ENCODE measurements around the gene ZFYVE28.
"Not testable (repeated sequence)": the region's sequence is repeated elsewhere in the genome, so short reads cannot be mapped to it uniquely, and the experiment has no call there.

Gene ZFYVE28

GRCh38 chr4:2388429-2389182 lies 29.8 kb downstream of the ZFYVE28 start:
- no peak for FAIRE-seq

DNA sequence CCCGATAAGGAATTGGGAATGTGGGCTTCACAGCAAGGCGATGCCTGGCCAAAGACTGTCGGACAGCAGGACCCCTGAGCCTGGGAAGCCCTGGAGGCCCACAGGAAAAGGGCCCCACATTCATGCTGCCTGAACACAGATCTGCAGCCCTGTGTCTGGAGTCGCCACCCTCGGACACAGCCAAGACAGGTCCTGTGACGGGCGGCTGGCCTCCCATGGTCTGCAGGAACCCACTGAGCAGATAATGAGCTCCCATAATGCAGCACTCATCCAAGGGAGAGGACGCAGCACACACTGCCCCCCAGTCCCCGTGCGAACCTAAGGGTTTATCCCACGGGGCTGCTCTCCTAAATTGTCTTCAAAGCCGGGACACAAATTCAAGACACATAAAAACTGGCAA lies 30.6 kb downstream of the ZFYVE28 start:
- FAIRE-seq: no peak

GRCh38 chr4:2387218-2387617 lies 31.2 kb downstream of the ZFYVE28 start:
- FAIRE-seq: no peak

- no peak for FAIRE-seq
Observed at GRCh38 chr4:2386717-2387116, 31.7 kb downstream of the ZFYVE28 start.

GRCh38 chr4:2385516-2385915 lies 32.9 kb downstream of the ZFYVE28 start:
- FAIRE-seq: no peak

- no peak for FAIRE-seq
Observed at GRCh38 chr4:2384245-2384644, 34.2 kb downstream of the ZFYVE28 start.

DNA sequence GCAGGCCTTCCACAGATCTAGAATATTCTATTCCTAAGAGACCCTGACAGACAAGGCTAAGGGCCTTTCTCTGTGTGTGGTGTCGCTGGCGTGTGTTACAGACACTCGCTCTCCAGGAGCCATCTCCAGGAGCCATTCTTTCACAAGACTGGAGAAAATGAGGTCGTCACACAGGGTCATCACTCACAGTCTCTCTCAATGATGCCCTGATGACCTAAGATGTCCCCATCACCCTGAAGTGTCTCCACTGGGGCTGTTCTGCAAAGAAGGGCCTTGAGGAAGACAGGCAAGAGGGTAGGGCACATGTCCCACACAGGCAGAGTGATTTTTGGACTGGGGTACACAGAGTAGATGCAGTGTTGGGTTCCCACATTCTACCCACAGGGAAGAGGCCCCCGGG lies 34.7 kb downstream of the ZFYVE28 start:
- no peak for FAIRE-seq

DNA sequence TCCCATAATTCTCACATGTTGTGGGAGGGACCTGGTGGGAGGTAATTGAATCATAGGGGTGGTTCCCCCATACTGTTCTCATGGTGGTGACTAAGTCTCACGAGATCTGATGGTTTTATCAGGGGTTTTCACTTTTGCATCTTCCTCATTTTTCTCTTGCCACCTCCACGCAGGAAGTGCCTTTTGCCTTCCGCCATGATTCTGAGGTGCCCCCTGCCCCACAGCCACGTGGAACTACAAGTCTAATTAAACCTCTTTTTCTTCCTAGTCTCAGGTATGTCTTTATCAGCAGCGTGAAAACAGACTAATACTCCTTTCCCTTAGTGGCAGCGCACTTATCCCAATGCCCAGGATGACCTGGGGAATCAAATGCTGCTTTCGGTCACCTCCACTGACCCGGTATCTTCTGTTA lies 35.2 kb downstream of the ZFYVE28 start:
- FAIRE-seq: not testable (repeated sequence)

DNA sequence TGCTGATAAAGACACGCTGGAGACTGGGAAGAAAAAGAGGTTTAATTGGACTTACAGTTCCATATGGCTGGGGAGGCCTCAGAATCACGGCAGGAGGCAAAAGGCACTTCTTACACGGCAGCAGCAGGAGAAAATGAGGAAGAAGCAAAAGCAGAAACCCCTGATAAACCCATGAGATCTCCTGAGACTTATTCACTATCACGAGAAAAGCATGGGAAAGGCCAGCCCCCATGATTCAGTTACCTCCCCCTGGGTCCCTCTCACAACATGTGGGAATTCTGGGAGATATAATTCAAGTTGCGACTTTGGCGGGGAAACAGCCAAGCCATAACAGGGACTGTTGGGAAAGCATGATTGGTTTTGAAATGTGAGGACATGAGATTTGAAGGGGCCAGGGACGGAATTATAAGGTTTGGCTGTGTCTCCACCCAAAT lies 35.7 kb downstream of the ZFYVE28 start:
- not testable (repeated sequence) for FAIRE-seq

DNA sequence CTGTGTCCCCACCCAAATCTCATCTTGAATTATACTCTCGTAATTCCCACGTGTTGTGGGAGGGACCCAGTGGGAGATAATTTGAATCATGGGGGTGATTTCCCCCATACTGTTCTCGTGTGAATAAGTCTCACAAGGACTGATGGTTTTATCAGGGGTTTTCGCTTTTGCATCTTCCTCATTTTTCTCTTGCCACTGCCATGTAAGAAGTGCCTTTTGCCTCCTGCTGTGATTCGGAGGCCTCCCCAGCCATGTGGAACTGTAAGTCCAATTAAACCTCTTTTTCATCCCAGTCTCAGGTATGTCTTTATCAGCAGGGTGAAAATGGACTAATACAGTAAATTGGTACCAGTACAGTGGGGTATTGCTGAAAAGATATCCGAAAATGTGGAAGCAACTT lies 37.9 kb downstream of the ZFYVE28 start:
- FAIRE-seq: not testable (repeated sequence)

- no peak for FAIRE-seq
Observed at GRCh38 chr4:2378898-2379297, 39.5 kb downstream of the ZFYVE28 start.

DNA sequence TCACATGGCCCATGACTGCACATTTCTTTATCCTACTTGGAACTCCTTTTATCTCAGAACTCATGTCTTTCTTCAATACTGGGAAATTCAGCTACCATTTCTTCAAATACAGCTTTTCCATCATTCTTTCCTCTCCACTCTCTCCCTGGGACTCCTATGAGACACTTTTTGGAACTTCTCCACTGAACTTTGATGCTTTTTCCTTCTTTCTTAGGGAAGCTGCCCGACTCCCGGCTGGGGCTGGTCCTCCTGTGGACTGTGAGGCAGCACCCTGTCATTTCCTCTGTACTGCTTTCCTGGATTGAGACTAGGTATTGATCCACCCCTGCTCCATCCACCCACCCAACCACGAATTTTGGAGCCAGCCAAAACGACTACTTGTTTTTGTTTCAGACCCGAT lies 40.0 kb downstream of the ZFYVE28 start:
- FAIRE-seq: no peak

DNA sequence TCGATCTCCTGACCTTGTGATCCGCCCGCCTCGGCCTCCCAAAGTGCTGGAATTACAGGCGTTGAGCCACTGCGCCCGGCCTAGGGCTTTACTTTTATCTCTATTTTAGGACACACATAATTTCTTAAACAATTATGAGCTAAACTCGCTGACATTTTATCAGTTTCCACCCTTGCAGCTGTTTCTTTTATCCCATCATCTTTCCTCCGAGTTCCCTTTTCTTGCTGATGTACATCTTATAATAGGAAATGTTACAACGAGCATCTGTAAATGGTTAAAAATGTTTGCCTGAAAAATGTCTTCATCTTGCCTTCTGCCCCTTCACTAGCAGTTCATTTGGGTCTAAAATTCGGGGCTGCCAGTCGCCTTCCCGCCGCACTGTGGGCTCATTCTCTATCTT lies 41.2 kb downstream of the ZFYVE28 start:
- no peak for FAIRE-seq

DNA sequence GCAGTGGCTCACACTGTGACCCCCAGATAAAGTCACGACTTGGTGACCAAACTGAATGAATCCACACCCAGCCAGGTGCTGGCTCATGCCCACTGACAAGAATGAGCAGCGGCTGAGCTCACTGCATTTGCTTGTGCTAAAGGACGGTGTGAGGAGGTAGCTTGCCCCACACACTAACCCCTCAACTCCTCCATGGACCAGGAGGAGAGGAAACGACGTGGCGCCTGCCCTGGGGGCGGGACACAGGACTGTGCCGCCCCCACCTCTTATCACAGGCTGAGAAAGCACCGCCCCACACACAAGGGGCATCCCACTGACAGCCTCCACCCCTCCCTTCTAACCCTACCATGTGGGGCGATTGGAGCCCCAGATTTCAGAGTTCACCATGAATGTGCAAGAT lies 43.0 kb downstream of the ZFYVE28 start:
- FAIRE-seq: no peak

DNA sequence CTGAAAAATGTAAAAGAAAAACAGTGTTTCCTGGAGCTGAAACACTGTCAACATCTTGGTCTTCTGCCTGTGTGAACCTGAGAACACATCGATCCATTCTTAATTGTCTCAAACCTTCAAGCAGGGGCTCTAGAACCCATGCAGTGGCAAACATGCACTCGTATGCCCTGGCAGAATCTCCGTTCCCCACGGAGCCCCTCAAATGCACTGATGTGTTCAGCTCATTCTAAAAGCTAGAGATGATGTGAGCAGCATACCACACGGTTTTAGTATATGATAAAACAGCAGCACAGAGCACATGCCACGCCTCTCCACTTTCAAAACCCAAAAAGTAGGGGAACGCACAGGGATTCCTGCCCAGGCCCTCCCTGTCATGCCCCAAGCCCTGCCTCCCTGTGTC lies 44.9 kb downstream of the ZFYVE28 start:
- no peak for FAIRE-seq

DNA sequence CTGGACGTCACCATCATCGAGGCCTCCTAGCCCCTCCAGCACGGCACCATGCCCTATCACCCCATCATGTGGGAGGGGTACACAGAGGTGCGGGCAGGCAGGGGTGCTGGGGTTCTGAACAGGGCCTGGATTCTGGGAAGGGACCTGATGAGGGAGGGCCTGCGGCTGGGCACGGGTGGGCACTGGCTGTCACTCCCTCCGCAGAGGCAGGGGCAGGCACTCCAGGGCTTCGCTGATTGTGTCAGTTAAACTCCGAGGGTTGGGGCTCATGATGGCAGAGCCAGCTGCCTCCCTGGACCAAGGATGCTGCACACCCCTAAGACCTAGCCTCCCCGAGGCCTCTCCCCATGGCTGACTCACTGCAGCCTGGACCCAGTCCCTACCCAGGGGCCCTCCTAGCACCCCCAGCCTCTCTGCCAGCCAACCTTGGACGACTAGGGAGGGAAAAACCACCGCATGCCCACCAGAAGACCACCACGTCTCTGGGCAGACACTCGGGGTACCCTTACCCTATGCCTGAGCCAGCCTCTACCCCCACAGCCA lies 45.9 kb downstream of the ZFYVE28 start:
- FAIRE-seq: no peak

GRCh38 chr4:2371765-2372487 lies 46.5 kb downstream of the ZFYVE28 start:
- no peak for FAIRE-seq

DNA sequence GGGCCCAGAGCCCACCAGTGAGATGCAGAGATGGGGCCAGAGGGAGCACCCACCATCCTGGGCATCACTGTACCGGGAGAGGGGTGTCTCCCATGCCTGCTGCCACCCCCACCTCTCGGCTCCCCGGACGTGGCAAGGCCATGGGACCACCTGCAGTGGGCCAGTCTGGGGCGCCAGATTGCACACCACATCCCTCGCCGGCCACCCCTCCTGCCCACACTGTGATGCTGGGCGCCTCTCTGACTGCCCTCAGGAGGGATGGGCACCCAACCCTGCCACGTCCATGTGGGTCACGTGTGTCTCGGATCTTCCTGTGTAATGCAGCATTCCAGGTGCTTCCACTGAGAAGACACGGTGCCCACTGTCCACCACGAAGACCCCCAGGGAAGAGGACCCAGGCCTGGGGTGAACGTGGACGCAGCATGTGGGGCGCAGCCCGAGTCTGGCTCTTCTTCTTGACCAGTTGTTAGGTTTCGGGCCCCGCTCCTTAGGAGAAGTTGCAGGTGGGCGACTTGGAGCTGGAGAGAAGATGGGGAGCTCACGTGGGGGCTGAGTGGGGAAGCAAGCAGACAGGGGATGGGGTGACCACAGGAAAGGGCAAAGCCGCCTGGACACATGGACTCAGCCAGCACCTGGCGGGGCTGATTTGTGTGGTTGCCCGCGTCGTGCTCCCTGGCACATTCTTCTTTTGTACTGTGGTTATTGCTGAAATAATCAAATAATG lies 47.7 kb downstream of the ZFYVE28 start:
- FAIRE-seq: no peak

DNA sequence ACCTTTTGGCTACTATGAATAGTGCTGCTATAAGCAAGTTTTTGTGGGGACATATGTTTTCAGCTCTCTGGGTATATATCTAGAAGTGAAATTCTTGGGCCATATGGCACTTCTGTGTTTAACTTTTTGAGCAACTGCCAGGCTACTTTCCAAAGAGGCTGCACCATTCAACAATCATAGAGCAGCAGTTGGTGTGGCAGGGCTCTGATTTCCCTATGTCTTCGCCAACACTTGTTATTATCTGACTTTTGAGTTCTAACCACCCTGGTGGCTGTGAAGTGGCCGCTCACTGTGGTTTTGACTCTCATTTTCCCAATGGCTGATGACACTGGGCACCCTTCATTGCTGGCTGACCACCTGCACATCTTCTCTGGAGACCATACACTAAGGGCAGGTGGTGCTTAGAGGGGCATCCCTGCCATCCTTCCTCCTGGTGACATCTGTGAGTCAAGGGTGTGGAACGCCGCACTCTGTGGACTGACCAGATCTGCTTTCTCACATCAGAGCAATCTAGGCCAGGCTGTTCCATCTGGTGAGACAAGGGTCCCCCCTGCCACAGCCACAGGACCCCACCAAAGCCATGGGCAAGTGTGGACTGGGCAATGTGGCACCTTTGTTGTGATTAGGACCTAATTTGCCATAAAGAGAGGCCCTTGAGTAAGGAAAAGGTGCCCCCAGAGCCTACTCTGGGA lies 49.6 kb downstream of the ZFYVE28 start:
- no peak for FAIRE-seq

GRCh38 chr4:2367626-2368025 lies 50.8 kb downstream of the ZFYVE28 start:
- FAIRE-seq: no peak

DNA sequence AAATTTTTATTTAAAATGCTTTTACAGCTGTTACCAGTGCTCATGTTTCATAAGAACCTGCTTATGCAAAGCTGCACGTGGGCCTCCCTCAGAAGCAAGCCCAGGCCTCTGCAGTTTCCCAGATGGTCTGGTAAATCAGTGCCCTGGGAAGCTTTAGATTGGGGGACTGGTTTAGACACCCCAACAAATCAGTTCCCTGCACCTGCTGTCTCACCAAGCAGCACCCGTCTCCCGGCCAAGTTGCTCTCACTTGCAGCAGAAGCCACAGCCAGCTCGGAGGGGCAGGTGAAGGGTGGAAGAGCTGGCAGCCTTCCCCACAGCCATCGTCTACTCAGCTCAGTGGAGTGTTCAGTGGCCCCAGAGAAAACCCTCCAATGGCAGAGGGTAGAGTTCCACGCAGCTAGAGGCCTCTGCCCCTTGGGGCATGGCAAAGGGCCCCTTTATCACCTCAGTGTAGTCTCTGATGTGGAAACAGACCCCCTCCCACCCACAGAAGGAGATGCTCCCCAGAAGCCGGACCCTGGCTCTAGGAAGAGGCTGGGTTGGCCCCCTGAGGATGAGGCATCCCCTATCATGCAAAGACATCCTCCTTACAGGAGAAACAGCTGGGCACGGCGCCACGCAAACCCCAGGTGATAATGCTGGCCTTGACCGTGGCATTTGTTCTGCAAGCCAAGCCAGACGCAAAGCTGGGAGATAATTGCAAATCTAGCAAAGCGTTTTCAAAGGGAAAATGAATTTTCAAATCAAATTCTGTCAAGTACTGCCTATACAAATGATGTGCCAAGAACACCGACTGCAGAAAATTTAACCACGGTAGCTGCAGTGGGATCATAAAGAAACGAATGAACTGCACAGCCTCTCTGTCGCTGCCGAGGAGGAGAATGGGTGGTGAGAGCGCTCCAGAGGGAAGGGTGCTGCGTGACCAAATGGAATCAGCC lies 51.9 kb downstream of the ZFYVE28 start:
- FAIRE-seq: no peak

- FAIRE-seq: no peak
Observed at GRCh38 chr4:2365913-2366210, 52.6 kb downstream of the ZFYVE28 start.
